GM19372 (cell line): ENCODE measurements around the gene TRIM72.
"Not testable (repeated sequence)": the region's sequence is repeated elsewhere in the genome, so short reads cannot be mapped to it uniquely, and the experiment has no call there.

ENCODE experiments used
- ATAC-seq: cut with Tn5 transposase; IDR thresholded peaks from one replicate; pipeline ENCODE4 v1.9.1; 2021; ENCODE audit warnings: mild to moderate bottlenecking, low read depth, moderate library complexity; ENCODE audit not compliant: unreplicated experiment

TRIM72 gene

DNA sequence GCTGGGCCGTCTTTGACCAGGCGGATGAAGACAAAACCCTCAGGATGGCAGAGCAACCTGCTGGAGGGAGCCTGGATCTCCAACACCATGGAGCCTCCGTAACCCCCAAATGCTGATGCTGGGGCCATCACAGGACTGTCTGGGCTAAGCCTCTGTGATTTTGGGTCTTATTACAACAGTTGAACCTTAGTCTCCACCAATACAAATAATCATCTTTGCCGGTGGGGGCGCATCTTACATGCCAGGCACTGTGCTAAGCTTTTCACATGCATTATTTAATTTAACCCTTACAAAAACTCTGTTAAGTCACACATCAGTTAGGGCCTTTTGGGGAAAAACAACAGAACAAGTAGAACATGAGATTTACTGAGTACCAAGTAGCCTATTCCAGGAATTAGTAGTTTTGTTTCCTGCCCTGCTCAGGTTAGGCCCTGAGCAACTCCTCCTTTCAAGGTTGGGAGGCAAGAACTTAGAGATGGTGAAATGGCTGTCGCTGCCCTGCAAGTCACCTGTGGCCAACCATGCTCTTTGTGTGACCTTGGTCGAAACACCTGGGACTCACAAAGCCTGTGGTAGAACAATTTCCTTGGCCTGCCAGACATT, 37.0 kb downstream of the TRIM72 start:
- no peak for ATAC-seq

DNA sequence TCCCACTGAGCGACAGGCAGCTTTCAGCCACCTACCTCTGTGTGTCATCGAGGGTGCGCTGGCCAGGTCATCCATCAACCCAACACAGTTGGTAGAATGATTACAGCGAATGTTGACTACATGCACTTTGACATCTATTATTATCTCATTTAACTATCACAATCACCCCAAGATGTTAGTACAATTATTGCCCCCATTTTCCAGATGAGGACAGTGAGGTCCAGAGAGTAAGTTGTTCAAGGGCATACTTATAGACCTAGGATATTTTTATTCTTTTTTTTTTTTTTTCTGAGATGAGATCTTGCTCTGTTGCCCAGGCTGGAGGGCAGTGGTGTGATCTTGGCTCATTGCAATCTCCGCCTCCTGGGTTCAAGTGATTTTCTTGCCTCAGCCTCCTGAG, 37.5 kb downstream of the TRIM72 start:
- no peak for ATAC-seq

DNA sequence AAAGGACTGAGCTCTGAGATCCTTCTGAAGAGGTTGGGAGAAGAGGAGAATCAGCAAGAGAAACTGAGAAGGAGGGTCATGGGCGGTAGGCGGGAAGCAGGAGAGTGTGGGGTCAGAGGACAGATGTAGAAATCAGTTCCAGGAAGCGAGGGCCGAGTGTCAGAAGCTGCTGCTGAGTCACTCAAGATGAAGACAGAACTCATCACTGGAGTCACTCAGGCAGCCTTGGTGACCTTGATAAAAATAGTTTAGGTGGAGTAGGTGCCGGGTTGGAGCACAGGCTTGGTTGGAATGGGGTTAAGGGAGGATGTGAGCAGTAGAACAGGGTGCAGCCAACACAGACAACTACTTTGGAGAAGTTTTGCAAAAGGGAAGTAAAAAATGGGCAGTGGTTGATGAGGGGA, 39.7 kb downstream of the TRIM72 start:
- ATAC-seq: no peak

- ATAC-seq: no peak
Observed at GRCh38 chr16:31256466-31256865, 42.5 kb downstream of the TRIM72 start.

GRCh38 chr16:31258366-31258765, 44.4 kb downstream of the TRIM72 start:
- no peak for ATAC-seq

GRCh38 chr16:31260136-31260931, 46.4 kb downstream of the TRIM72 start:
- ATAC-seq: no peak

GRCh38 chr16:31262084-31262483, 48.2 kb downstream of the TRIM72 start:
- no peak for ATAC-seq

GRCh38 chr16:31265329-31266245, 51.7 kb downstream of the TRIM72 start:
- ATAC-seq: no peak

GRCh38 chr16:31267332-31268032, 53.6 kb downstream of the TRIM72 start:
- no peak for ATAC-seq

GRCh38 chr16:31268033-31268365, 54.1 kb downstream of the TRIM72 start:
- no peak for ATAC-seq

- ATAC-seq: no peak
Observed at GRCh38 chr16:31268891-31269290, 55.0 kb downstream of the TRIM72 start.

GRCh38 chr16:31269541-31269940, 55.6 kb downstream of the TRIM72 start:
- no peak for ATAC-seq

- ATAC-seq: not testable (repeated sequence)
Observed at GRCh38 chr16:31269973-31270372, 56.1 kb downstream of the TRIM72 start.

GRCh38 chr16:31270795-31271194, 56.9 kb downstream of the TRIM72 start:
- ATAC-seq: no peak

DNA sequence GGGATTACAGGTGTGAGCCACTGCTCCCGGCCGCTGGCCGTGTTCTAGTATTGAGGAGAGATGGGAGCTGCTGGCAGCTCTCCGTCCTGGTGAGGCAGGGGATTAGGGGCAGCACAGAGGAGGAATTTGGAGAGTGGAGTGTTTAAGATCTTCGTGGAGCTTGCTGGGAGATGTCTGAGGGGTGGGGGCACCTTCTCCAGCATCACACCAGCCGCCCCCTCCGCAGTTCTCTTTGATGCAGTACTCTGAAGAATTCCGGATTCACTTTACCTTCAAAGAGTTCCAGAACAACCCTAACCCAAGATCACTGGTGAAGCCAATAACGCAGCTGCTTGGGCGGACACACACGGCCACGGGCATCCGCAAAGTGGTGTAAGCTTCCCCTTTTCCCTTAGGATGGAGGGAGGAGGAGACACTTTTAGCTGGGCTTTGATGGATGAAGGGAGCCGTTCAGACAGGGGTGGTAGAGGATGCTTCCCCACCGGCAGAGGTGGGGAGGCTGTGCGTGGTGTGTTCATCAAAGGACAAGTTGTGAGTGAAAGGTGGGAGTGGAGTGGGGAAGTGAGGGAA, 57.8 kb downstream of the TRIM72 start:
- ATAC-seq: no peak

GRCh38 chr16:31273187-31273586, 59.3 kb downstream of the TRIM72 start:
- ATAC-seq: no peak

GRCh38 chr16:31273676-31274075, 59.8 kb downstream of the TRIM72 start:
- no peak for ATAC-seq

DNA sequence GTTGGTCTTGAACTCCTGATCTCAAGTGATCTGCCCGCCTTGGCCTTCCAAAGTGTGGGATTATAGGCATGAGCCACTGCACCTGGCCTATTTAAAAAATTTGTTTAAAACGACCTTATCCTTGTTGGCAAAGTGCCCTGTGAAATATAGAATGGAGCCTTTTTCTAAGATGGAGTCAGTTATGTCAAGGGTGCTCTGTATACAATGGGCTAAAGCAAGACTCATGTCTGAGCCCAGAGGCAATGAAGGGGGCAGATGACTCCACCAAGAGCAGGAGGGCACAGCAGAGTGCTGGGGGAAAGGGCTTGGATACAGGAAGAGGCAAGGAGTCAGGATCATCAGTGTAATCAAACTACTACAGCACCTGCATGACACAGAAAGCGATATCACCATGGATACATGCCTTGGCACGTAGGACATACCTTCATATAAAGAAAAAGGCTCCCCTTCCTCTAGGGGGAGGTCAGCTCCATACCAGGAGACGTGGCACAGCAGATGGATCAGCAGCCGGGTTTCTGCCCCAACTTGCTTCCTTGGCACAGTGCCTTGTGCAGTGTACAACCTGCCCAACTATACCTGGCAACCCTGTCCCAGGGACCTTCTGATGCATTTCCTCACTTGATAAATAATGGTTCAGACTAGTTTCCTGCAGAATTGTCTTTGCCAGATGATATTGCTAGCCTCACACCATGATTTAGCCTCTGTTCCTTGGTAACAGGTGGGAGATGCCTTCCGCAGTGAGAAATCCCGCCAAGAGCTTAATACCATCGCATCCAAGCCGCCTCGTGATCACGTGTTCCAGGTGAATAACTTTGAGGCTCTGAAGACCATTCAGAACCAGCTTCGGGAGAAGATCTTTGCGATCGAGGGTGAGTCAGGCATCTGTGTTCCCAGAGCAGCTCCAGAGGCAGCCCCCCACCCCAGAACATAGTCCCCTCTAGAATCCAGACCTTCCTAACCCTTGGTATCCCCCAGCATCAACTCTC, 61.2 kb downstream of the TRIM72 start:
- ATAC-seq: no peak

GRCh38 chr16:31276600-31276999, 62.7 kb downstream of the TRIM72 start:
- no peak for ATAC-seq
